HCT116 (cell line): ENCODE data around the gene NEK11. TPM values are rescaled to one million over a fixed set of nuclear protein-coding genes. Genes with fewer than 3 reads are reported as not detected.

Experiments
- ATAC-seq: fragments of 200-7000 bp; cut with Tn5 transposase; 2 replicates; pipeline ENCODE4 v1.9.1; 2020; ENCODE audit warnings: mild to moderate bottlenecking, moderate library complexity
- BruUV-seq: library from RNA; stranded (reverse); fragments of 400-500 nt; replicated peaks from 2 replicates; lab custom pipeline; 2021; lab: Mats Ljungman, UMichigan
- CTCF ChIA-PET: fragments of 300-600 bp; sonication (Branson Sonifier 250); formaldehyde crosslinking; loops from one replicate; lab custom pipeline; 2021; ENCODE audit warnings: antibody characterized with exemption; lab: Charles Lee
- POLR2A ChIA-PET: fragments of 300-600, 350-600 bp; sonication (Branson Sonifier 250); formaldehyde crosslinking; loops from one replicate; lab custom pipeline; 2021; ENCODE audit warnings: antibody characterized with exemption; lab: Charles Lee
- RAD21 ChIA-PET, 2 experiments: fragments of 300-600 bp; sonication (Branson Sonifier 250); formaldehyde crosslinking; loops; one replicate each; lab custom pipeline; 2023; ENCODE audit warnings: low total read pairs in 2 of 2; ENCODE audit not compliant: uncharacterized antibody in 2 of 2, unreplicated experiment in 2 of 2, low non-redundant PET in 1 of 2; lab: Charles Lee
- DNase-seq: peaks from one replicate; pipeline ENCODE4 v3.0.0-alpha.2; 2010; ENCODE audit warnings: low read depth, low spot score
- H2AFZ ChIP-seq: fragments of 200-600 bp; shearing (Covaris generic), sonication (generic); 2 replicates; pipeline ENCODE4 v1.6.1; 2017; ENCODE audit warnings: low read depth, mixed run types, mixed read lengths, antibody characterized with exemption, low read length; ENCODE audit not compliant: poor library complexity, severe bottlenecking
- H3K27ac ChIP-seq: 2 replicates; pipeline ENCODE4 v1.5.1; 2012; ENCODE audit warnings: low read depth, low read length
- H3K27me3 ChIP-seq: fragments of 200-600 bp; sonication (generic); 2 replicates; pipeline ENCODE4 v1.6.1; 2016; ENCODE audit warnings: mixed run types, low read length, mixed read lengths; ENCODE audit not compliant: insufficient read depth
- H3K36me3 ChIP-seq, 2 experiments: fragments of 200-500 bp in 1 of 2; fragments of 200-600 bp in 1 of 2; sonication (Bioruptor generic) in 1 of 2; sonication (generic) in 1 of 2; 2 replicates each; pipeline versions ENCODE4 v1.5.1 to v1.6.1; 2014 to 2016; ENCODE audit warnings: low read length in 2 of 2, inconsistent platforms in 1 of 2, mixed read lengths in 1 of 2, mixed run types in 1 of 2; ENCODE audit not compliant: insufficient read depth in 2 of 2, control insufficient read depth in 1 of 2
- H3K4me1 ChIP-seq, 2 experiments: fragments of 200-600 bp in 1 of 2; sonication (generic) in 1 of 2; 2 replicates each; pipeline versions ENCODE4 v1.5.1 to v1.6.1; 2012 to 2017; ENCODE audit warnings: low read length in 2 of 2, inconsistent platforms in 1 of 2, mild to moderate bottlenecking in 1 of 2, mixed read lengths in 1 of 2, mixed run types in 1 of 2, moderate library complexity in 1 of 2; ENCODE audit not compliant: insufficient read depth in 2 of 2, control insufficient read depth in 1 of 2
- H3K4me2 ChIP-seq: fragments of 200-600 bp; sonication (generic); 2 replicates; pipeline ENCODE4 v1.6.1; 2017; ENCODE audit warnings: mixed run types, low read length, mixed read lengths
- H3K4me3 ChIP-seq, 2 experiments: fragments of 200-600 bp in 1 of 2; sonication (generic) in 1 of 2; replicated peaks in 1 of 2; 2 replicates each; pipeline ENCODE4 v1.5.1; 2011 to 2016; ENCODE audit warnings: low read length in 2 of 2, control low read depth in 1 of 2, low read depth in 1 of 2, mild to moderate bottlenecking in 1 of 2, mixed read lengths in 1 of 2, mixed run types in 1 of 2
- H3K79me2 ChIP-seq: fragments of 200-600 bp; sonication (generic); 2 replicates; pipeline ENCODE4 v1.6.1; 2017; ENCODE audit warnings: mild to moderate bottlenecking, mixed run types, low read length, moderate library complexity, mixed read lengths; ENCODE audit not compliant: insufficient read depth
- H3K9ac ChIP-seq: fragments of 200-600 bp; sonication (generic); 2 replicates; pipeline ENCODE4 v1.6.1; 2016; ENCODE audit warnings: low read length, mixed read lengths
- H3K9me2 ChIP-seq: fragments of 200-600 bp; sonication (generic), shearing (Covaris generic); 2 replicates; pipeline ENCODE4 v1.6.1; 2017; ENCODE audit warnings: mixed run types, mild to moderate bottlenecking, moderate library complexity; ENCODE audit not compliant: insufficient read depth
- H3K9me3 ChIP-seq, 2 experiments: fragments of 200-500 bp in 1 of 2; fragments of 200-600 bp in 1 of 2; sonication (Bioruptor generic) in 1 of 2; sonication (generic) in 1 of 2; 2 replicates each; pipeline ENCODE4 v1.6.1; 2014 to 2017; ENCODE audit warnings: low read length in 2 of 2, mixed read lengths in 2 of 2, inconsistent platforms in 1 of 2, low read depth in 1 of 2, mild to moderate bottlenecking in 1 of 2, mixed run types in 1 of 2, moderate library complexity in 1 of 2; ENCODE audit not compliant: control insufficient read depth in 1 of 2, insufficient read depth in 1 of 2
- H4K20me1 ChIP-seq: fragments of 200-600 bp; sonication (generic), shearing (Covaris generic); 2 replicates; pipeline ENCODE4 v1.6.1; 2017; ENCODE audit warnings: mixed run types, mild to moderate bottlenecking, moderate library complexity; ENCODE audit not compliant: insufficient read depth
- ATF3 ChIP-seq: IDR thresholded peaks from 2 replicates; pipeline ENCODE4 v1.6.1; 2012
- CTCF ChIP-seq, 3 experiments: fragments of 200-600 bp in 1 of 3; sonication (generic) in 1 of 3; IDR thresholded peaks in 2 of 3; conservative IDR thresholded peaks in 1 of 3; 2 replicates each; pipeline ENCODE4 v1.5.1; 2012 to 2017; ENCODE audit warnings: low read depth in 2 of 3, low read length in 2 of 3, antibody characterized with exemption in 1 of 3, borderline replicate concordance in 1 of 3, control low read depth in 1 of 3, mild to moderate bottlenecking in 1 of 3, mixed read lengths in 1 of 3, mixed run types in 1 of 3, moderate library complexity in 1 of 3; ENCODE audit not compliant: insufficient read depth in 1 of 3
- POLR2A ChIP-seq: IDR thresholded peaks from 2 replicates; pipeline ENCODE4 v1.7.0; 2011; ENCODE audit warnings: borderline replicate concordance; ENCODE audit not compliant: insufficient read depth, insufficient read length; ENCODE audit errors: extremely low read depth
- POLR2AphosphoS5 ChIP-seq: IDR thresholded peaks from 2 replicates; pipeline ENCODE4 v1.6.1; 2011; ENCODE audit warnings: mild to moderate bottlenecking, low read depth, low read length, moderate library complexity
- RAD21 ChIP-seq: IDR thresholded peaks from 2 replicates; pipeline ENCODE4 v1.6.1; 2012; ENCODE audit warnings: low read depth, mild to moderate bottlenecking
- SRF ChIP-seq: IDR thresholded peaks from 2 replicates; pipeline ENCODE4 v1.6.1; 2012; ENCODE audit warnings: low read depth
- TCF7L2 ChIP-seq: IDR thresholded peaks from 2 replicates; pipeline ENCODE4 v1.7.0; 2011; ENCODE audit warnings: borderline replicate concordance, inconsistent platforms; ENCODE audit not compliant: insufficient read depth, insufficient read length; ENCODE audit errors: extremely low read depth
- YY1 ChIP-seq: IDR thresholded peaks from 2 replicates; pipeline ENCODE4 v1.6.1; 2011; ENCODE audit warnings: low read length, low read depth, moderate library complexity, mild to moderate bottlenecking; ENCODE audit not compliant: insufficient replicate concordance; ENCODE audit errors: extremely low read depth
- intact Hi-C: fragments of 100-400 bp; cut with micrococcal nuclease; formaldehyde crosslinking; loops from 2 replicates; pipeline ENCODE4 v1.10.0; 2022
- total RNA-seq: library from RNA; stranded (reverse); gene quantifications from one replicate; pipeline ENCODE4 v1.2.1, GENCODE V29; 2021; ENCODE audit not compliant: unreplicated experiment

Gene NEK11
- total RNA-seq, 1 experiment from 2014 or later, result 3.1 TPM

- Histone ChIP-seq H3K9me2 (no peaks in the 10 kb centered on the region), H4K20me1 (no peaks in the 10 kb centered on the region), H3K4me1 (no peaks in the 10 kb centered on the region), H3K4me3 (no peak overlapping the region), H3K27me3 (no peaks in the 10 kb centered on the region), H3K36me3 (no peaks in the 10 kb centered on the region), H3K27ac (no peak overlapping the region), H3K9me3 (no peaks in the 10 kb centered on the region), H3K4me2 (no peak overlapping the region), H3K79me2 (no peaks in the 10 kb centered on the region), H3K9ac (no peak overlapping the region), H2AFZ (no peak overlapping the region)
- intact Hi-C loops, result loop anchor here (2.0 kb wide), 1 partner anchor 797 kb away; no protein-coding TSS in a partner anchor
- POLR2A ChIA-PET, result no interaction called here
- ATAC-seq (peak; percentile 63), DNase-seq (no peak)
- TF ChIP-seq RAD21, result peak; percentile 45
- TF ChIP-seq POLR2AphosphoS5, result no peak
- TF ChIP-seq CTCF (IDR thresholded peaks at IDR 0.05 in 2 of 3, conservative IDR thresholded peaks at IDR 0.05 in 1 of 3; ENCODE audit: borderline replicate concordance in 1 of 3, insufficient read depth in 1 of 3, low read depth in 2 of 3, low read length in 2 of 3), result peak in 2 of 3 experiments; percentile 18 to 29; a peak in 2 of 6 replicates
- no peak for TF ChIP-seq TCF7L2
- no peak for TF ChIP-seq POLR2A
- TF ChIP-seq YY1, result no peak
- RAD21 ChIA-PET, result no interaction called here
- CTCF ChIA-PET, result no interaction called here
- BruUV-seq, result no TSS peak
Observed at GRCh38 chr3:131231710-131232389, 205.2 kb downstream of the NEK11 start.

GRCh38 chr3:131232711-131233267 is 206.1 kb downstream of the NEK11 start:
- H3K9me3 ChIP-seq, result no peaks in the 10 kb centered on the region
- POLR2A ChIA-PET, result no interaction called here
- no peak for TF ChIP-seq ATF3
- no peak for TF ChIP-seq CTCF (IDR thresholded peaks at IDR 0.05 in 2 of 3, conservative IDR thresholded peaks at IDR 0.05 in 1 of 3; ENCODE audit: borderline replicate concordance in 1 of 3, insufficient read depth in 1 of 3, low read depth in 2 of 3, low read length in 2 of 3)
- no peak for TF ChIP-seq POLR2AphosphoS5
- TF ChIP-seq RAD21, result no peak
- TF ChIP-seq SRF, result no peak
- TF ChIP-seq, all 23 proteins: peak for 0
- H3K4me3 ChIP-seq, result no peak overlapping the region
- intact Hi-C loops, result no loop called here
- H3K9me2 ChIP-seq, result no peaks in the 10 kb centered on the region
- H3K4me1 ChIP-seq, result no peaks in the 10 kb centered on the region
- ChIA-PET CTCF (no interaction called here), RAD21 (no interaction called here)
- no peak overlapping the region for H2AFZ ChIP-seq
- H3K27me3 ChIP-seq, result no peaks in the 10 kb centered on the region; the same call in 1 of the 2 replicates
- no TSS peak for BruUV-seq
- no peaks in the 10 kb centered on the region for H3K79me2 ChIP-seq
- DNase-seq (no peak), ATAC-seq (no peak)
- H3K27ac ChIP-seq, result no peak overlapping the region
- H3K4me2 ChIP-seq, result no peak overlapping the region
- no peaks in the 10 kb centered on the region for H4K20me1 ChIP-seq
- H3K36me3 ChIP-seq, result no peaks in the 10 kb centered on the region
- H3K9ac ChIP-seq, result no peak overlapping the region
